Mesenchymal stem cell (in vitro differentiated cells and primary cell): ENCODE measurements around the gene FCN3.

ENCODE experiments used
- DNase-seq: peaks from one replicate; pipeline ENCODE4 v3.0.0-alpha.2; 2013
- H2AFZ ChIP-seq: one replicate; pipeline ENCODE4 v1.6.1; 2013; ENCODE audit warnings: low read depth, mild to moderate bottlenecking, control low read depth, inconsistent platforms, low read length, moderate library complexity
- H2AK5ac ChIP-seq: 2 replicates; pipeline ENCODE4 v1.6.1; 2013; ENCODE audit warnings: low read length, moderate library complexity, mild to moderate bottlenecking, inconsistent platforms; ENCODE audit not compliant: severe bottlenecking
- H2BK120ac ChIP-seq: one replicate; pipeline ENCODE4 v1.6.1; 2013; ENCODE audit warnings: low read depth, mild to moderate bottlenecking, inconsistent platforms, low read length, moderate library complexity
- H2BK12ac ChIP-seq, 2 experiments: one replicate each; pipeline ENCODE4 v1.6.1; 2013; ENCODE audit warnings: inconsistent platforms in 2 of 2, low read length in 2 of 2, mild to moderate bottlenecking in 2 of 2, moderate library complexity in 2 of 2, control low read depth in 1 of 2
- H2BK15ac ChIP-seq: one replicate; pipeline ENCODE4 v1.6.1; 2013; ENCODE audit warnings: mild to moderate bottlenecking, low read depth, inconsistent platforms; ENCODE audit not compliant: poor library complexity, severe bottlenecking
- H2BK5ac ChIP-seq: 2 replicates; pipeline ENCODE4 v1.6.1; 2013; ENCODE audit warnings: low read depth, mild to moderate bottlenecking, low read length, control low read depth, inconsistent platforms; ENCODE audit not compliant: poor library complexity, severe bottlenecking
- H3K14ac ChIP-seq, 2 experiments: one replicate each; pipeline ENCODE4 v1.6.1; 2013; ENCODE audit warnings: inconsistent platforms in 2 of 2, low read length in 2 of 2, control low read depth in 1 of 2, mild to moderate bottlenecking in 1 of 2, moderate library complexity in 1 of 2
- H3K18ac ChIP-seq, 2 experiments: one replicate each; pipeline ENCODE4 v1.6.1; 2013; ENCODE audit warnings: inconsistent platforms in 2 of 2, low read length in 2 of 2, control low read depth in 1 of 2, low read depth in 1 of 2, mild to moderate bottlenecking in 1 of 2
- H3K23ac ChIP-seq, 2 experiments: one replicate each; pipeline ENCODE4 v1.6.1; 2013; ENCODE audit warnings: inconsistent platforms in 2 of 2, low read length in 2 of 2, mild to moderate bottlenecking in 2 of 2, moderate library complexity in 2 of 2, control low read depth in 1 of 2
- H3K27ac ChIP-seq: 2 replicates; pipeline ENCODE4 v1.5.1; 2013; ENCODE audit warnings: mild to moderate bottlenecking, moderate library complexity, low read length, control low read depth, inconsistent platforms; ENCODE audit not compliant: poor library complexity, severe bottlenecking
- H3K27me3 ChIP-seq, 2 experiments: 2 replicates each; pipeline versions ENCODE4 v1.6.1 to v1.7.0; 2013; ENCODE audit warnings: low read length in 2 of 2, mild to moderate bottlenecking in 2 of 2, moderate library complexity in 2 of 2, control low read depth in 1 of 2, inconsistent platforms in 1 of 2; ENCODE audit not compliant: control insufficient read depth in 1 of 2, insufficient read depth in 1 of 2
- H3K36me3 ChIP-seq, 2 experiments: 2 replicates each; pipeline versions ENCODE4 v1.6.1 to v1.7.0; 2013; ENCODE audit warnings: low read length in 2 of 2, control low read depth in 1 of 2, inconsistent platforms in 1 of 2, low read depth in 1 of 2, mild to moderate bottlenecking in 1 of 2; ENCODE audit not compliant: insufficient read depth in 2 of 2, control insufficient read depth in 1 of 2
- H3K4ac ChIP-seq, 2 experiments: one replicate each; pipeline ENCODE4 v1.6.1; 2013; ENCODE audit warnings: inconsistent platforms in 2 of 2, low read length in 2 of 2, mild to moderate bottlenecking in 2 of 2, moderate library complexity in 2 of 2, control low read depth in 1 of 2, low read depth in 1 of 2
- H3K4me1 ChIP-seq: 2 replicates; pipeline ENCODE4 v1.6.1; 2013; ENCODE audit warnings: low read depth, low read length, control low read depth; ENCODE audit not compliant: control insufficient read depth, insufficient read depth
- H3K4me2 ChIP-seq: 2 replicates; pipeline ENCODE4 v1.6.1; 2013; ENCODE audit warnings: low read length, mild to moderate bottlenecking, inconsistent platforms; ENCODE audit not compliant: poor library complexity, severe bottlenecking
- H3K4me3 ChIP-seq, 2 experiments: 2 replicates each; pipeline versions ENCODE4 v1.5.1 to v1.7.0; 2013; ENCODE audit warnings: low read length in 2 of 2, mild to moderate bottlenecking in 2 of 2, control low read depth in 1 of 2, low read depth in 1 of 2; ENCODE audit not compliant: insufficient read depth in 1 of 2
- H3K79me1 ChIP-seq: replicated peaks from 2 replicates; pipeline ENCODE4 v1.6.1; 2013; ENCODE audit warnings: mild to moderate bottlenecking, control low read depth, low read length, inconsistent platforms; ENCODE audit not compliant: poor library complexity, severe bottlenecking
- H3K9ac ChIP-seq: 2 replicates; pipeline ENCODE4 v1.7.0; 2013; ENCODE audit warnings: mild to moderate bottlenecking, low read length, moderate library complexity
- H3K9me3 ChIP-seq: 2 replicates; pipeline ENCODE4 v1.7.0; 2013; ENCODE audit warnings: mild to moderate bottlenecking, low read length; ENCODE audit not compliant: control insufficient read depth
- H4K8ac ChIP-seq: one replicate; pipeline ENCODE4 v1.6.1; 2013; ENCODE audit warnings: inconsistent platforms, mild to moderate bottlenecking, low read length, moderate library complexity
- H4K91ac ChIP-seq: one replicate; pipeline ENCODE4 v1.6.1; 2013; ENCODE audit warnings: mild to moderate bottlenecking, low read length, inconsistent platforms
- WGBS: methylation state at CpG from one replicate; pipeline ENCODE4 v1.1.7; 2013; ENCODE audit warnings: mixed read lengths; 5-methylcytosine and 5-hydroxymethylcytosine counted together

FCN3 gene

DNA sequence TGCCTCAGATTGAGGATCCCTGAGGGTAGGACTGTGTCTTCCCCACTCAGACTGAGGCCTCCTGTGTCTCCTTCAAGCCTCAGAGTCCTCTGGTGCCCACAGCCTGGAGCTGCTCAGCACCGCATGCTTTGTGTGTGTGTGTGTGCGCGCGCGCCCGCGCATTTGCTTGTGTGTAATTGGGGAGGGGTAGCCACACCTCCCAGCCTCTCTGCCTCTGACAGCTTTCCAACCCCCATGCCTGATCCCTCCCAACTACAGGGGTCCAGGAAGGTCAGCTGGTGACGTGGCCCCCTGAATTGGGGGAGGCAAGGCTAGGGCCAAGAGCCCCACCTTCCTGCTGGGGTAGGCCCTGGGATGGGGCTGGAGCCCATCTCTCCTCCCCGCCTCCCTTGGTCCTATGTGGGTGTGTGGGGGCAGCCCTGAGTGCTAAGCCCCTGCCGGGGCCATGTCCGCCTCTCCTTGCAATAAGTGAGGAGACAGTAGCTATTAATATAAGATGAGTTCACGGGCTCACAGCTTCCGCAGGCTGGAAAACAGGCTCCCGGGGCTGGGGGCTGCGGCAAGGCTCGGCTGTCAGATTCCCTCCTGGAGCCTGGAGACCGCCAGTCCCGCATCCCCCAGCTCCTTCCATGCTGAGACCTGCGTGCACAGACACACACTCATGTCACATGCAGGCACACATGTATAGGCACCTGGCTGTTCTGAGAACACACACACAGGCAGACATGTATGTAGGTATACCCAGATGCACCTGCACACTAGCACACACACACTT, 24.8 kb upstream of the FCN3 start:
- no peak overlapping the region for H3K4ac ChIP-seq
- H3K4me2 ChIP-seq = no peak overlapping the region
- no peak overlapping the region for H3K27ac ChIP-seq
- peaks cover 0 to 3% of the 10 kb centered on the region in 2 experiments for H3K27me3 ChIP-seq
- DNase-seq = no peak
- H3K9ac ChIP-seq = peak overlapping the region; percentile 66
- H2AFZ ChIP-seq = no peak overlapping the region
- H2BK120ac ChIP-seq = no peak overlapping the region
- H3K4me1 ChIP-seq = peaks cover 41% of the 10 kb centered on the region
- no peak overlapping the region for H4K8ac ChIP-seq
- H2BK15ac ChIP-seq = peak overlapping the region; percentile 23
- 90% methylated on average over 13 of the region's 19 CpGs for WGBS
- no peak overlapping the region for H2BK12ac ChIP-seq
- H3K14ac ChIP-seq = peak overlapping the region in 1 of 2 experiments; percentile 62
- peak overlapping the region; percentile 18 for H4K91ac ChIP-seq
- H3K23ac ChIP-seq = peak overlapping the region in 1 of 2 experiments; percentile 10
- no peak overlapping the region for H3K4me3 ChIP-seq
- H3K79me1 ChIP-seq = peaks cover 6% of the 10 kb centered on the region
- H2BK5ac ChIP-seq = no peak overlapping the region
- H3K36me3 ChIP-seq = peaks cover 6 to 8% of the 10 kb centered on the region in 2 experiments
- H3K9me3 ChIP-seq = no peaks in the 10 kb centered on the region
- peak overlapping the region in 1 of 2 experiments; percentile 46 for H3K18ac ChIP-seq
- H2AK5ac ChIP-seq = peak overlapping the region; percentile 35

DNA sequence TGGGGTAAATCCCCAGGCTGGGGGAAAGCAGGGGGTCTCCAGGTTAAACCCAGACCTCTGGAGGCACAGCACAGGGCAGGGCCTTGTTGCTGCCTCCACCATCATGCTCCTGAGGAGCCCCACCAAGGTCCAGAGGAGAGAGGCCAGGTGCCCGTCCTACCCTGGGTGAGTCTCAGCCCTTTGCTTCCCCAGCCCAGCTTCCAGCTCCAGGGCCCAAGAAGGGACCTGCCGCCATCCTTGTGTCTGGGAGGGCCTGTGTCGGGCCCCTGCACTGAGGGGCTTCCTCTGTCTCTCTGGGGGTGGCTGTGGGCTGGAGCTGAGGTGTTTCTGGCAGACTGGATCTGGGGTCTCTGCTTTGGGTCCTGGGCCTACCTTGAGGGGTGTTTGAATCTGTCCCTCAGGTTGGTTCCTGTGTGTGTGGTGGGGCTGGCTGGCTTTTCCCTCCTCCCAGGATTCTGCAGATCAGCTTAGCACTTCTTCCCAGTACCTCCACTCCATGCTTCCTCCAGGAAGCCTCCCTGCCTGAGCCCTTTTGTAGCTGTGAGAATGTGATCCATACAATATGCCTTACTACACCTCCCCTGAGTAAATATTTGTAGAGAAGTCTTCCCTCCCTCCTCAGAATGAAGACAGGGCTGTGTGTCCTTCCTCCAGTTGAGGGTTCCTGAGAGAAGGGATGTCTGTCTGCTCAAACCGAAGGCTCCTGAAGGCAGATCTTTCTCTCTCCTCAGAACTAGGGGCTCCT, 24.0 kb upstream of the FCN3 start:
- Histone ChIP-seq H3K14ac (no peak overlapping the region), H2BK12ac (no peak overlapping the region), H3K27ac (no peak overlapping the region), H3K23ac (no peak overlapping the region), H3K18ac (no peak overlapping the region), H2AFZ (no peak overlapping the region), H4K8ac (no peak overlapping the region), H4K91ac (no peak overlapping the region), H2BK15ac (peak overlapping the region; percentile 82), H2BK5ac (no peak overlapping the region), H2BK120ac (no peak overlapping the region), H3K9me3 (no peaks in the 10 kb centered on the region), H3K4me2 (no peak overlapping the region), H3K27me3 (peaks cover 0 to 3% of the 10 kb centered on the region in 2 experiments), H3K9ac (peak overlapping the region; percentile 66), H3K36me3 (peaks cover 6 to 11% of the 10 kb centered on the region in 2 experiments), H3K4me3 (no peak overlapping the region), H2AK5ac (no peak overlapping the region), H3K4me1 (peaks cover 37% of the 10 kb centered on the region), H3K4ac (no peak overlapping the region), H3K79me1 (peaks cover 6% of the 10 kb centered on the region)
- no peak for DNase-seq
- 89% methylated on average over 4 of the region's 4 CpGs for WGBS

DNA sequence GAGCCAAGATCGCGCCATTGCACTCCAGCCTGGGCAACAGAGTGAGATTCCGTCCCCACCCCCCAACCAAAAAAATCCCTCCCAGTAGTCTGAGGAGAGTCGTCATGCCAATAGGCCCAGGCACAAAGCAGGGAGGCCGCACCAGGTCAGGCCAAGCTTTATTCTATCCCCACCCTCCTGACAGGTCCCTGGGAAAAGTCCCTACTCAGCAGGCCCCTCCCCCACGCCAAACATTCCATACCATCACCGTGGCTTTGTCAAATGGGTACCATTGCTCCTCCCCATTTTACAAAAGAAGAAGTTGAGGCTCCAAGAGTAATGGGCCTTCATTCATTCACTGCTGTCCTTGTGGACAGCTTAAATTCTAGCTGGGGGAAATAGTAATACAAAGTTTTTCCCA, 23.1 kb upstream of the FCN3 start:
- Histone ChIP-seq H2BK15ac (no peak overlapping the region), H3K14ac (no peak overlapping the region), H2BK120ac (no peak overlapping the region), H4K91ac (no peak overlapping the region), H3K4me2 (no peak overlapping the region), H3K23ac (no peak overlapping the region), H3K27me3 (peaks cover 0 to 3% of the 10 kb centered on the region in 2 experiments), H4K8ac (peak overlapping the region; percentile 14), H3K79me1 (peaks cover 9% of the 10 kb centered on the region), H2AK5ac (peak overlapping the region; percentile 4), H3K4me3 (no peak overlapping the region), H2BK5ac (no peak overlapping the region), H3K9ac (no peak overlapping the region), H2BK12ac (no peak overlapping the region), H3K36me3 (peaks cover 6% of the 10 kb centered on the region in 2 experiments), H3K4ac (no peak overlapping the region), H3K18ac (no peak overlapping the region), H3K27ac (no peak overlapping the region), H3K9me3 (no peaks in the 10 kb centered on the region), H3K4me1 (peaks cover 36% of the 10 kb centered on the region), H2AFZ (no peak overlapping the region)
- WGBS = 87% methylated on average over 7 of the region's 7 CpGs
- no peak for DNase-seq

DNA sequence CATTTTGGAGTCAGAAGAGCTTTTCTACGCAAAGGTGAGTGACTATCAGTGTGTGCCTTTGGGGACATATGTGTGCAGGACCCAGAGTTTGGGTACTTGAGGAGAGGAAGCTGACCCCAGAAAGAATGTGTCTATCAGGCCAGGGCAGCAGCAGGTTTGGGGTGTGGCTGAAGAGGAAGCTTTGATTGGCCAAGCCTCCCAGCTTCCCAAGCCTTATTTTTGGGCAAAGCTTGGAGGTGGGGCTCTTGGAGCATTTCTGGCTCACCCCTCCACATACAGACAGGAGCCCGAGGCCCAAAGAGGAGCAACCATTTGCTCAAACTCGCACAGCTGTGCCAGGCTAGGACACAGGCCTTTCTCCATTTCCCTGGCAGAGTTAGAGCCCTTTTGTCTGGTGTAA, 22.5 kb upstream of the FCN3 start:
- peaks cover 0 to 3% of the 10 kb centered on the region in 2 experiments for H3K27me3 ChIP-seq
- no peak overlapping the region for H3K4ac ChIP-seq
- peaks cover 10% of the 10 kb centered on the region for H3K79me1 ChIP-seq
- no peaks in the 10 kb centered on the region for H3K9me3 ChIP-seq
- no peak overlapping the region for H3K27ac ChIP-seq
- no peak overlapping the region for H4K8ac ChIP-seq
- no peak for DNase-seq
- H3K18ac ChIP-seq = no peak overlapping the region
- H3K23ac ChIP-seq = no peak overlapping the region
- H3K9ac ChIP-seq = no peak overlapping the region
- no peak overlapping the region for H2BK5ac ChIP-seq
- no peak overlapping the region for H2BK12ac ChIP-seq
- peaks cover 33% of the 10 kb centered on the region for H3K4me1 ChIP-seq
- H3K4me3 ChIP-seq = no peak overlapping the region
- H2BK15ac ChIP-seq = no peak overlapping the region
- no peak overlapping the region for H2BK120ac ChIP-seq
- 95% methylated on average over 3 of the region's 3 CpGs for whole genome bisulfite sequencing
- H2AK5ac ChIP-seq = no peak overlapping the region
- H2AFZ ChIP-seq = no peak overlapping the region
- peaks cover 6% of the 10 kb centered on the region in 2 experiments for H3K36me3 ChIP-seq
- H3K4me2 ChIP-seq = no peak overlapping the region
- H3K14ac ChIP-seq = no peak overlapping the region
- H4K91ac ChIP-seq = no peak overlapping the region
